Measurements from ENCODE around the gene SUMO3. TPM values are rescaled to one million over a fixed set of nuclear protein-coding genes. Genes with fewer than 3 reads are reported as not detected.

The SUMO3 gene
- total and polyA plus RNA-seq, 2 experiments from 2014 or later: 110 to 178 TPM

- peaks cover 37% of the 10 kb centered on the region for H3K79me2 ChIP-seq (ENCODE audit: insufficient read depth)
- H3F3A ChIP-seq (ENCODE audit: insufficient read depth): no peaks in the 10 kb centered on the region
- peaks cover 46% of the 10 kb centered on the region for H3K36me3 ChIP-seq (ENCODE audit: low read depth)
- H3K9me2 ChIP-seq (ENCODE audit: insufficient read depth): no peaks in the 10 kb centered on the region
- in situ Hi-C loops (cut with MboI): no loop called here
- H2AFZ ChIP-seq: no peak overlapping the region
- H3K4me2 ChIP-seq (ENCODE audit: unreplicated experiment): no peak overlapping the region
- 98% methylated on average over 20 of the region's 20 CpGs for WGBS, 2 experiments (ENCODE audit: low coverage in 1 of 2, low lambda C conversion rate in 2 of 2, missing lambda C conversion rate in 2 of 2)
- H3K9me3 ChIP-seq (ENCODE audit: low read depth): no peaks in the 10 kb centered on the region
- no peak overlapping the region for H3K4me3 ChIP-seq
- H3K27ac ChIP-seq: no peak overlapping the region
- H4K20me1 ChIP-seq (ENCODE audit: insufficient read depth): 0 out of 2 replicates have a peak, but pooled peaks cover 5% of the 10 kb centered on the region
- no peak for TF ChIP-seq EZH2 (IDR thresholded peaks at IDR 0.05; ENCODE audit: insufficient read depth, poor library complexity, severe bottlenecking)
- TF ChIP-seq EZH2phosphoT487 (IDR thresholded peaks at IDR 0.05; ENCODE audit: insufficient read depth, low read depth): no peak
- DNase-seq: no peak
- H3K4me1 ChIP-seq (ENCODE audit: insufficient read depth): no peaks in the 10 kb centered on the region
- H3K27me3 ChIP-seq (replicated peaks; ENCODE audit: insufficient read depth): no peaks in the 10 kb centered on the region
- no peak overlapping the region for H3K9ac ChIP-seq
Observed at GRCh38 chr21:44773291-44773932, 44.5 kb downstream of the SUMO3 start.

GRCh38 chr21:44771896-44772525, 45.9 kb downstream of the SUMO3 start:
- Histone ChIP-seq H3K79me2 (ENCODE audit: insufficient read depth) (peaks cover 23% of the 10 kb centered on the region), H3K27me3 (replicated peaks; ENCODE audit: insufficient read depth) (no peaks in the 10 kb centered on the region)
- 96% methylated on average over 17 of the region's 17 CpGs for WGBS, 2 experiments (ENCODE audit: low coverage in 1 of 2, low lambda C conversion rate in 2 of 2, missing lambda C conversion rate in 2 of 2)

GRCh38 chr21:44767834-44768831, 49.7 kb downstream of the SUMO3 start:
- DNase-seq: no peak
- Histone ChIP-seq H3K4me2 (ENCODE audit: unreplicated experiment) (no peak overlapping the region), H3K9ac (no peak overlapping the region), H3K4me1 (ENCODE audit: insufficient read depth) (no peaks in the 10 kb centered on the region), H2AFZ (no peak overlapping the region), H3K9me2 (ENCODE audit: insufficient read depth) (no peaks in the 10 kb centered on the region), H3K79me2 (ENCODE audit: insufficient read depth) (no peaks in the 10 kb centered on the region), H3K4me3 (no peak overlapping the region), H3K36me3 (ENCODE audit: low read depth) (peaks cover 16% of the 10 kb centered on the region; the same call in 1 of the 2 replicates), H3F3A (ENCODE audit: insufficient read depth) (no peaks in the 10 kb centered on the region), H3K9me3 (ENCODE audit: low read depth) (no peaks in the 10 kb centered on the region), H3K27me3 (replicated peaks; ENCODE audit: insufficient read depth) (no peaks in the 10 kb centered on the region), H4K20me1 (ENCODE audit: insufficient read depth) (no peaks in the 10 kb centered on the region), H3K27ac (no peak overlapping the region)
- WGBS, 2 experiments (ENCODE audit: low coverage in 1 of 2, low lambda C conversion rate in 2 of 2, missing lambda C conversion rate in 2 of 2): 91% methylated on average over 30 of the region's 30 CpGs
- TF ChIP-seq EZH2 (IDR thresholded peaks at IDR 0.05; ENCODE audit: insufficient read depth, poor library complexity, severe bottlenecking) (no peak), EZH2phosphoT487 (IDR thresholded peaks at IDR 0.05; ENCODE audit: insufficient read depth, low read depth) (no peak)
- in situ Hi-C loops (cut with MboI): no loop called here

More at GRCh38 chr21:44771896-44772525, 45.9 kb downstream of the SUMO3 start:
- Histone ChIP-seq H3K9me3 (ENCODE audit: low read depth) (no peaks in the 10 kb centered on the region), H3K4me1 (ENCODE audit: insufficient read depth) (no peaks in the 10 kb centered on the region), H3K4me2 (ENCODE audit: unreplicated experiment) (no peak overlapping the region), H3K4me3 (no peak overlapping the region), H3K36me3 (ENCODE audit: low read depth) (peaks cover 41% of the 10 kb centered on the region), H3F3A (ENCODE audit: insufficient read depth) (no peaks in the 10 kb centered on the region), H2AFZ (no peak overlapping the region), H3K9ac (no peak overlapping the region), H3K27ac (no peak overlapping the region), H3K9me2 (ENCODE audit: insufficient read depth) (no peaks in the 10 kb centered on the region), H4K20me1 (ENCODE audit: insufficient read depth) (0 out of 2 replicates have a peak, but pooled peaks cover 2% of the 10 kb centered on the region)
- TF ChIP-seq EZH2phosphoT487 (IDR thresholded peaks at IDR 0.05; ENCODE audit: insufficient read depth, low read depth) (no peak), EZH2 (IDR thresholded peaks at IDR 0.05; ENCODE audit: insufficient read depth, poor library complexity, severe bottlenecking) (no peak)
- in situ Hi-C loops (cut with MboI): no loop called here
- DNase-seq: no peak

DNA sequence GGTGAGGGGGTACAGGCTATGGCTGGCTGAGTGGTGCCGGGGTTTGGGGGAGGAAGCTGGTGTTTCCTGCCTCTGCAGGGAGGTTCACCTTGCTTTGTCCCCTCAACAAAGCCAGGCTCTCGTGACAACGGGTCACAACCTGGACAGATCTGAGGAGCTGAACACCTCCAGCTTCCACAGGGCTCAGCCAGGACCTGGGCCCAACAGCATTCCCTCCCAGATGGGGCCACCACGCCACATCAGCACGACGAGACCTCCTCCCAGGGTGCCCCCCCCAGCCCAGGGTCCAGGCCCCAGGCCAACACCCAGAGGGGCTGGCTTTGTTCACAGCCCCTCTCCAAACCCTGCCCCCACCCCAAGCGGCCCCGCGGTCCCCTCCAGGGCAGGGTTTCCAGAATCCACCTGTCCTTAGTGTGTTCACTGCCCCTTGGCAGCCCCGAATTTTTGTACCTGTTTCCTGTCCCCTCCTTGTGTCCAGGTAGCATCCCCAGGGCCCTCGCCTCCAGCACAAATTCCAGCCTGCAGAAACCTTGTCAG, 51.0 kb downstream of the SUMO3 start:
- H2AFZ ChIP-seq: no peak overlapping the region
- no peak overlapping the region for H3K27ac ChIP-seq
- H3K4me1 ChIP-seq (ENCODE audit: insufficient read depth): no peaks in the 10 kb centered on the region
- H3K79me2 ChIP-seq (ENCODE audit: insufficient read depth): no peaks in the 10 kb centered on the region
- H3K9me3 ChIP-seq (ENCODE audit: low read depth): no peaks in the 10 kb centered on the region
- no peak overlapping the region for H3K4me2 ChIP-seq (ENCODE audit: unreplicated experiment)
- H3F3A ChIP-seq (ENCODE audit: insufficient read depth): no peaks in the 10 kb centered on the region
- H3K27me3 ChIP-seq (replicated peaks; ENCODE audit: insufficient read depth): no peaks in the 10 kb centered on the region
- H3K9me2 ChIP-seq (ENCODE audit: insufficient read depth): no peaks in the 10 kb centered on the region
- no peak for DNase-seq
- H4K20me1 ChIP-seq (ENCODE audit: insufficient read depth): no peaks in the 10 kb centered on the region
- H3K36me3 ChIP-seq (ENCODE audit: low read depth): peaks cover 13% of the 10 kb centered on the region; the same call in 1 of the 2 replicates
- H3K4me3 ChIP-seq: no peak overlapping the region
- 82 to 88% methylated on average over 11 of the region's 11 CpGs for WGBS, 2 experiments (ENCODE audit: low coverage in 1 of 2, low lambda C conversion rate in 2 of 2, missing lambda C conversion rate in 2 of 2)
- in situ Hi-C loops (cut with MboI): no loop called here
- H3K9ac ChIP-seq: no peak overlapping the region
- TF ChIP-seq EZH2phosphoT487 (IDR thresholded peaks at IDR 0.05; ENCODE audit: insufficient read depth, low read depth): no peak
- TF ChIP-seq EZH2 (IDR thresholded peaks at IDR 0.05; ENCODE audit: insufficient read depth, poor library complexity, severe bottlenecking): no peak
